IMR-90 (cell line): ENCODE results near the gene FABP7. TPM values are rescaled to one million over a fixed set of nuclear protein-coding genes. Genes with fewer than 3 reads are reported as not detected.

Experiments used
- ATAC-seq: fragments of 200-7000 bp; cut with Tn5 transposase; 2 replicates; pipeline ENCODE4 v1.9.1; 2020; ENCODE audit warnings: low read depth, mild to moderate bottlenecking, moderate library complexity
- BruUV-seq: library from RNA; stranded (reverse); fragments of 400-500 nt; replicated peaks from 2 replicates; lab custom pipeline; 2021; lab: Mats Ljungman, UMichigan
- CTCF ChIA-PET: fragments of 300-600 bp; formaldehyde crosslinking; extraction: SDS; loops from one replicate; lab custom pipeline; 2021; ENCODE audit warnings: antibody characterized with exemption; lab: Yijun Ruan, JAX
- POLR2A ChIA-PET: fragments of 300-600 bp; sonication (Branson Sonifier 250); formaldehyde crosslinking; loops from one replicate; lab custom pipeline; 2022; ENCODE audit warnings: antibody characterized with exemption; ENCODE audit not compliant: unreplicated experiment; lab: Charles Lee
- DNase-seq: peaks from one replicate; pipeline ENCODE4 v3.0.0; 2013
- H2AFZ ChIP-seq: replicated peaks from 2 replicates; pipeline ENCODE3; 2013; ENCODE audit warnings: low read length, mild to moderate bottlenecking; ENCODE audit not compliant: poor library complexity
- H2AK5ac ChIP-seq: 2 replicates; pipeline ENCODE4 v1.6.1; 2013; ENCODE audit warnings: low read depth, low read length, inconsistent platforms
- H2AK9ac ChIP-seq: replicated peaks from 2 replicates; pipeline ENCODE3; 2013; ENCODE audit warnings: mild to moderate bottlenecking, low read depth, low read length, moderate library complexity; ENCODE audit not compliant: poor library complexity
- H2BK120ac ChIP-seq: 2 replicates; pipeline ENCODE4 v1.6.1; 2013; ENCODE audit warnings: low read depth, low read length, inconsistent platforms
- H2BK15ac ChIP-seq: 3 replicates; pipeline ENCODE4 v1.6.1; 2013; ENCODE audit warnings: low read depth, low read length, inconsistent platforms
- H2BK20ac ChIP-seq: 2 replicates; pipeline ENCODE4 v1.6.1; 2013; ENCODE audit warnings: low read depth, mild to moderate bottlenecking, inconsistent platforms, low read length, moderate library complexity
- H2BK5ac ChIP-seq: 2 replicates; pipeline ENCODE4 v1.6.1; 2013; ENCODE audit warnings: mild to moderate bottlenecking, low read depth, low read length, inconsistent platforms; ENCODE audit not compliant: poor library complexity, severe bottlenecking
- H3K14ac ChIP-seq: replicated peaks from 2 replicates; pipeline ENCODE4 v1.6.1; 2013; ENCODE audit warnings: low read depth, low read length, inconsistent platforms
- H3K18ac ChIP-seq: 2 replicates; pipeline ENCODE4 v1.6.1; 2013; ENCODE audit warnings: low read depth, low read length, control low read depth
- H3K23ac ChIP-seq: 2 replicates; pipeline ENCODE4 v1.6.1; 2013; ENCODE audit warnings: low read depth, low read length, inconsistent platforms
- H3K27ac ChIP-seq: 2 replicates; pipeline ENCODE4 v1.5.1; 2013; ENCODE audit warnings: mild to moderate bottlenecking, control low read depth, low read length; ENCODE audit not compliant: insufficient read depth
- H3K27me3 ChIP-seq: 2 replicates; pipeline ENCODE4 v1.6.1; 2013; ENCODE audit warnings: low read length; ENCODE audit not compliant: control insufficient read depth, insufficient read depth
- H3K36me3 ChIP-seq: 2 replicates; pipeline ENCODE4 v1.6.1; 2013; ENCODE audit warnings: low read length, mixed read lengths; ENCODE audit not compliant: control insufficient read depth, insufficient read depth
- H3K4ac ChIP-seq: 2 replicates; pipeline ENCODE4 v1.6.1; 2013; ENCODE audit warnings: low read depth, low read length, inconsistent platforms
- H3K4me1 ChIP-seq: 2 replicates; pipeline ENCODE4 v1.6.1; 2013; ENCODE audit warnings: low read length, mixed read lengths; ENCODE audit not compliant: control insufficient read depth, insufficient read depth
- H3K4me2 ChIP-seq: 2 replicates; pipeline ENCODE4 v1.6.1; 2013; ENCODE audit warnings: low read depth, mild to moderate bottlenecking, control low read depth, low read length, moderate library complexity
- H3K4me3 ChIP-seq: 2 replicates; pipeline ENCODE4 v1.5.1; 2013; ENCODE audit warnings: low read depth, mild to moderate bottlenecking, control low read depth, low read length, moderate library complexity; ENCODE audit not compliant: insufficient read depth
- H3K56ac ChIP-seq: 2 replicates; pipeline ENCODE4 v1.6.1; 2013; ENCODE audit warnings: low read length, inconsistent platforms; ENCODE audit not compliant: insufficient read depth; ENCODE audit errors: extremely low read depth
- H3K79me1 ChIP-seq, 2 experiments: 2 replicates each; pipeline ENCODE4 v1.6.1; 2013; ENCODE audit warnings: low read length in 2 of 2, inconsistent platforms in 1 of 2, low read depth in 1 of 2
- H3K9ac ChIP-seq: 2 replicates; pipeline ENCODE4 v1.6.1; 2013; ENCODE audit warnings: low read depth, low read length, control low read depth
- H3K9me1 ChIP-seq: 2 replicates; pipeline ENCODE4 v1.6.1; 2013; ENCODE audit warnings: low read length, inconsistent platforms; ENCODE audit not compliant: insufficient read depth
- H3K9me3 ChIP-seq: 2 replicates; pipeline ENCODE4 v1.6.1; 2013; ENCODE audit warnings: low read length; ENCODE audit not compliant: control insufficient read depth, insufficient read depth
- H4K20me1 ChIP-seq: 2 replicates; pipeline ENCODE4 v1.6.1; 2013; ENCODE audit warnings: low read length, inconsistent platforms; ENCODE audit not compliant: insufficient read depth
- H4K5ac ChIP-seq: 2 replicates; pipeline ENCODE4 v1.6.1; 2013; ENCODE audit warnings: mild to moderate bottlenecking, low read depth, low read length, control low read depth
- H4K8ac ChIP-seq, 2 experiments: 2 replicates each; pipeline ENCODE4 v1.6.1; 2013; ENCODE audit warnings: low read depth in 2 of 2, low read length in 2 of 2, control low read depth in 1 of 2, inconsistent platforms in 1 of 2
- H4K91ac ChIP-seq: 2 replicates; pipeline ENCODE4 v1.6.1; 2013; ENCODE audit warnings: low read depth, low read length, inconsistent platforms; ENCODE audit not compliant: insufficient read depth
- BHLHE40 ChIP-seq: fragments of 150-350 bp; IDR thresholded peaks from 2 replicates; pipeline ENCODE4 v1.6.1; 2016; ENCODE audit warnings: mild to moderate bottlenecking, low read depth, low read length
- CEBPB ChIP-seq: IDR thresholded peaks from 2 replicates; pipeline ENCODE4 v1.6.1; 2012; ENCODE audit warnings: low read depth, low read length, improper control_type of control experiment
- FOS ChIP-seq: fragments of 150-350 bp; IDR thresholded peaks from 2 replicates; pipeline ENCODE4 v1.6.1; 2016; ENCODE audit warnings: low read depth, low read length
- MAFK ChIP-seq: IDR thresholded peaks from 2 replicates; pipeline ENCODE4 v1.6.1; 2012; ENCODE audit warnings: low read depth, low read length, improper control_type of control experiment
- MAZ ChIP-seq: IDR thresholded peaks from 2 replicates; pipeline ENCODE4 v1.6.1; 2012; ENCODE audit warnings: low read depth, mild to moderate bottlenecking, low read length, improper control_type of control experiment, moderate library complexity, borderline replicate concordance
- POLR2A ChIP-seq: IDR thresholded peaks from 2 replicates; pipeline ENCODE4 v1.6.1; 2012; ENCODE audit warnings: mild to moderate bottlenecking, low read depth, low read length
- WGBS, 2 experiments: methylation state at CpG; one replicate each; pipeline versions ENCODE4 v1.1.5 to v1.1.7; 2013; ENCODE audit warnings: missing lambda C conversion rate in 2 of 2; ENCODE audit not compliant: insufficient read length in 1 of 2; ENCODE audit errors: extremely low coverage in 2 of 2; 5-methylcytosine and 5-hydroxymethylcytosine counted together
- dilution Hi-C: fragments of 300-500 bp; cut with HindIII; formaldehyde crosslinking; loops from one replicate; pipeline ENCODE4 v1.14.3; 2018; ENCODE audit warnings: low sequenced_read_pairs; ENCODE audit not compliant: unreplicated experiment
- in situ Hi-C: fragments of 300-500 bp; cut with MboI; formaldehyde crosslinking; loops from 3 replicates; pipeline ENCODE4 v1.14.3; 2019; ENCODE audit warnings: low sequenced_read_pairs, inconsistent platforms, mixed read lengths
- intact Hi-C: fragments of 100-400 bp; cut with micrococcal nuclease; formaldehyde crosslinking; loops from 2 replicates; pipeline ENCODE4 v1.10.0; 2022
- polyA plus RNA-seq, 3 experiments: library from polyadenylated mRNA; depleted of rRNA; stranded (reverse); fragments of >200 nt; gene quantifications; 2 replicates each; pipeline ENCODE4 v1.2.3, GENCODE V29; 2012; ENCODE audit warnings: low replicate concordance in 1 of 3
- total RNA-seq: library from RNA; depleted of rRNA; stranded (reverse); fragments of >200 nt; gene quantifications from 2 replicates; pipeline ENCODE4 v1.2.3, GENCODE V29; 2012
- TF ChIP-seq, protein P1 (sequence below): fragments of 150-350 bp; IDR thresholded peaks from 2 replicates; pipeline ENCODE4 v1.6.1; 2017; ENCODE audit warnings: mild to moderate bottlenecking, antibody characterized with exemption, low read length, low read depth
- TF ChIP-seq, protein P2 (sequence below): conservative IDR thresholded peaks from 2 replicates; pipeline ENCODE4 v1.5.1; 2012; ENCODE audit warnings: mild to moderate bottlenecking, low read depth, low read length, improper control_type of control experiment

FABP7 gene
- total and polyA plus RNA-seq, 2 of the 4 experiments (the other 2 are of a cell fraction), result not detected

DNA sequence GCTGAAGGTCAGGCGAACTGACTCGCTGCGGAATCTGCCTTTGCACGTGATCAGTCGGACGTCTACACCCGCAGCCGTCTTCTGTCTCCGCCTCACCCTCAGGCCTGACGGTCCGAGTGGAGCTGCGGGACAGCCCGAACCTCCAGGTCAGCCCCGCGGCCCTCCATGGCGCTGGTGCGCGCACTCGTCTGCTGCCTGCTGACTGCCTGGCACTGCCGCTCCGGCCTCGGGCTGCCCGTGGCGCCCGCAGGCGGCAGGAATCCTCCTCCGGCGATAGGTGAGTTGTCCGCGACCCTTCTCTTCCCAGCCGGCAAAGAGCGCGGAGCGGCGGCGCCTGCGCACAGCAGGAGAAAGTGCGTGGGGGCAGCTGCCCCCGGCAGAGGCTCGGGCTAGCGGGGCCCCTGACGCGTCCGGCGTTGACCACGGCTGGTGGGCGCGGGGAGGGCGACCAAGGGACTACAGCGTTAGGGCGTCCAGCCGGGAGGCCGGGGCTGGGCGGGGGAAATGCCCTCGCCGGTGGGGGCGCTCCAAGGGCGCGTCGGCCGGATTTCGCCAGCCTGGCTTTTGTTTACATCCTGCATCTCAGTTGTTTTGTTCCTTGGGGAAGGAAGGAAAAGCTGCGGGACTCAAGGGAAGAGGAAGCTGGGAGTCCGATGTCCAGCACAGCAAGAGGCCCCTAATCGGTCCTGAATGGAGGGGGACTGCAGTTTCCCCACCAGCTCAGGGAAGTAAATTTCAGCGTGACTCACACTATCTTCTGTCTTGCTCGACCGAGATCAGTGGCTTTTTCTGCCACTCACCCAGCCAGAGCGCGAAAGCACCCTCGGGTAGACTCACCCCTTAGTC, 9.9 kb downstream of the FABP7 start, which contains the start of gene SMPDL3A:
TSS of gene SMPDL3A (plus strand) at position 77 of the 846 bp plus-strand sequence. CDS start at position 166, 89 bp downstream.
- Histone ChIP-seq H3K36me3 (peaks cover 1% of the 10 kb centered on the region; the same call in 1 of the 2 replicates), H3K9me3 (no peaks in the 10 kb centered on the region), H4K20me1 (no peaks in the 10 kb centered on the region), H4K91ac (peak within 1 kb of the TSS; percentile 80), H3K56ac (peak within 1 kb of the TSS; percentile 91), H3K79me1 (peaks cover 4 to 28% of the 10 kb centered on the region in 2 experiments; a peak in 2 of 4 replicates), H3K27me3 (no peaks in the 10 kb centered on the region), H3K9me1 (no peaks in the 10 kb centered on the region), H2AFZ (peak within 1 kb of the TSS; percentile 95), H3K4ac (peak within 1 kb of the TSS; percentile 87), H3K4me1 (peaks cover 9% of the 10 kb centered on the region), H3K4me2 (peak within 1 kb of the TSS; percentile 82), H4K8ac (peak within 1 kb of the TSS; percentile 33 to 96), H3K4me3 (peak within 1 kb of the TSS; percentile 63), H3K18ac (peak within 1 kb of the TSS; percentile 73), H3K9ac (peak within 1 kb of the TSS; percentile 79), H2BK5ac (peak within 1 kb of the TSS; percentile 90), H4K5ac (peak within 1 kb of the TSS; percentile 83), H2BK15ac (peak within 1 kb of the TSS; percentile 33; the same call in 2 of the 3 replicates), H3K14ac (peak within 1 kb of the TSS; percentile 83), H2BK20ac (peak within 1 kb of the TSS; percentile 72), H3K23ac (peak within 1 kb of the TSS; percentile 89), H2AK9ac (peak within 1 kb of the TSS; percentile 56), H2AK5ac (peak within 1 kb of the TSS; percentile 13), H2BK120ac (peak within 1 kb of the TSS; percentile 80), H3K27ac (peak within 1 kb of the TSS; percentile 98)
- TF ChIP-seq BHLHE40 (peak; percentile 93), FOS (no peak), POLR2A (peak; percentile 63), CEBPB (peak; percentile 7; the same call in 1 of the 2 replicates), MAZ (peak; percentile 65; the same call in 1 of the 2 replicates), MAFK (no peak)
- TF ChIP-seq, protein P1, sequence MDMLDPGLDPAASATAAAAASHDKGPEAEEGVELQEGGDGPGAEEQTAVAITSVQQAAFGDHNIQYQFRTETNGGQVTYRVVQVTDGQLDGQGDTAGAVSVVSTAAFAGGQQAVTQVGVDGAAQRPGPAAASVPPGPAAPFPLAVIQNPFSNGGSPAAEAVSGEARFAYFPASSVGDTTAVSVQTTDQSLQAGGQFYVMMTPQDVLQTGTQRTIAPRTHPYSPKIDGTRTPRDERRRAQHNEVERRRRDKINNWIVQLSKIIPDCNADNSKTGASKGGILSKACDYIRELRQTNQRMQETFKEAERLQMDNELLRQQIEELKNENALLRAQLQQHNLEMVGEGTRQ, result peak; percentile 74
- TF ChIP-seq, protein P2, sequence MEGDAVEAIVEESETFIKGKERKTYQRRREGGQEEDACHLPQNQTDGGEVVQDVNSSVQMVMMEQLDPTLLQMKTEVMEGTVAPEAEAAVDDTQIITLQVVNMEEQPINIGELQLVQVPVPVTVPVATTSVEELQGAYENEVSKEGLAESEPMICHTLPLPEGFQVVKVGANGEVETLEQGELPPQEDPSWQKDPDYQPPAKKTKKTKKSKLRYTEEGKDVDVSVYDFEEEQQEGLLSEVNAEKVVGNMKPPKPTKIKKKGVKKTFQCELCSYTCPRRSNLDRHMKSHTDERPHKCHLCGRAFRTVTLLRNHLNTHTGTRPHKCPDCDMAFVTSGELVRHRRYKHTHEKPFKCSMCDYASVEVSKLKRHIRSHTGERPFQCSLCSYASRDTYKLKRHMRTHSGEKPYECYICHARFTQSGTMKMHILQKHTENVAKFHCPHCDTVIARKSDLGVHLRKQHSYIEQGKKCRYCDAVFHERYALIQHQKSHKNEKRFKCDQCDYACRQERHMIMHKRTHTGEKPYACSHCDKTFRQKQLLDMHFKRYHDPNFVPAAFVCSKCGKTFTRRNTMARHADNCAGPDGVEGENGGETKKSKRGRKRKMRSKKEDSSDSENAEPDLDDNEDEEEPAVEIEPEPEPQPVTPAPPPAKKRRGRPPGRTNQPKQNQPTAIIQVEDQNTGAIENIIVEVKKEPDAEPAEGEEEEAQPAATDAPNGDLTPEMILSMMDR, result peak; percentile 39
- intact Hi-C loops, result loop anchor here (1.0 to 5.0 kb wide), 4 partner anchors 9 to 50 kb away; no protein-coding TSS in a partner anchor
- DNase-seq, result peak; percentile 64
- CTCF ChIA-PET, result interaction anchor here (0.5 to 1.6 kb wide), 12 partner anchors 9 to 1091 kb away, joined by 3 to 8 read pairs (median 3); no protein-coding TSS in a partner anchor
- dilution Hi-C loops, result no loop called here
- BruUV-seq, result no TSS peak
- in situ Hi-C loops, result no loop called here
- WGBS, 2 experiments, result 0% methylated on average over 23 of the region's 71 CpGs; no CpG with 5 or more reads in 1 of the 2 experiments
- POLR2A ChIA-PET, result interaction anchor here (0.7 to 1.3 kb wide), 3 partner anchors 13 to 362 kb away, joined by 3 to 4 read pairs (median 3); no protein-coding TSS in a partner anchor
- ATAC-seq, result peak; percentile 80
